Esophagus (tissue), 2 donors: ENCODE measurements around the gene SF1. TPM values are rescaled to one million over a fixed set of nuclear protein-coding genes. Genes with fewer than 3 reads are reported as not detected.

Source experiments
- H3K27ac ChIP-seq, 2 donors: one replicate each; pipeline ENCODE4 v1.5.1; 2013; ENCODE audit warnings: low read depth in 2 of 2, mild to moderate bottlenecking in 2 of 2, inconsistent platforms in 1 of 2, low read length in 1 of 2, moderate library complexity in 1 of 2
- H3K27me3 ChIP-seq, 2 donors: one replicate each; pipeline ENCODE4 v1.6.1; 2013; ENCODE audit warnings: low read length in 2 of 2, control low read depth in 1 of 2, mild to moderate bottlenecking in 1 of 2; ENCODE audit not compliant: insufficient read depth in 2 of 2, control insufficient read depth in 1 of 2
- H3K36me3 ChIP-seq, 2 donors: one replicate each; pipeline ENCODE4 v1.6.1; 2013; ENCODE audit warnings: low read length in 1 of 2; ENCODE audit not compliant: control insufficient read depth in 2 of 2, insufficient read depth in 2 of 2
- H3K4me1 ChIP-seq, 2 donors: one replicate each; pipeline ENCODE4 v1.6.1; 2013; ENCODE audit warnings: low read length in 1 of 2; ENCODE audit not compliant: control insufficient read depth in 2 of 2, insufficient read depth in 2 of 2
- H3K4me3 ChIP-seq, 2 donors: one replicate each; pipeline ENCODE4 v1.5.1; 2013; ENCODE audit warnings: low read length in 2 of 2, mild to moderate bottlenecking in 2 of 2, low read depth in 1 of 2, moderate library complexity in 1 of 2
- H3K9me3 ChIP-seq, 2 donors: one replicate each; pipeline ENCODE4 v1.6.1; 2013; ENCODE audit warnings: mild to moderate bottlenecking in 2 of 2, low read depth in 1 of 2, low read length in 1 of 2, moderate library complexity in 1 of 2; ENCODE audit not compliant: control insufficient read depth in 2 of 2, insufficient read depth in 1 of 2
- WGBS, 2 donors: extraction: QIAGEN DNeasy Blood & Tissue Kit; methylation state at CpG; one replicate each; pipeline ENCODE4 v1.1.7; 2013; 5-methylcytosine and 5-hydroxymethylcytosine counted together
- polyA plus RNA-seq, 2 donors: library from polyadenylated mRNA; stranded (reverse); fragments of 200-250 nt; gene quantifications; one replicate each; pipeline ENCODE4 v1.2.3, GENCODE V29; 2013
- donor health status: healthy with polysubstance abuse.
- donor health status: Bipolar disorder and iron deficiency.

SF1 gene
- polyA plus RNA-seq, 2 donors, result 79.0 to 88.0 TPM

DNA sequence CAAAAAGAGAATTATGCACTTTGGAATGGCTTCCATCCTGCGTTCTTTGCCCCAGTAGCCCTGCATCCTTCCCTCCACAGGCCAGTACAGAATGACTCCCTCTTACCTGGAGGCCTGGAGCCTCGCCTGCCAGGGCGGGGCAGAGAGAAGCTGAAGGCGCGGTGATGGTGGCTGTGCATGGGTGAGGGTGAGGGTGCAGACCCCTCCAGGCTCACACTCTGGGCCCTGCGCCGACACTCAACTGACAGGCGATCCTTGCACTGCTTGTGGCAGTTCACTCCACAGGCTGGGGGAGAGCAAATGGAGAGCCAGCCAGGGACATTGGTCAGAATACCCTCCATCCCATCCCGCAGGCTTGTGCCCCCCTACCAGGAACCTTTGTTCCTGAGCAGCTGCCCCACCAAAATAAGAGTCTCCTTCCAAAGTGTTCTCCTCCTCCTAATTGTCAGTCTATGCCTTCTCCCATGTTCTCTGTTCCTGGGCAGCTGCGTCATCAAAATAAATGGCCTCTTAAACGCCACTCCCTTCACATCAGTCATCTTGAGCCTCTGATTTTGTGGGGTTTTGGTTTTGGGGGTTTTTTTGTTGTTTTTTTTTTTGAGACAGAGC, 49.5 kb downstream of the SF1 start:
- peaks cover 0 to 3% of the 10 kb centered on the region in 2 donors for H3K36me3 ChIP-seq
- no peaks in the 10 kb centered on the region for H3K4me1 ChIP-seq
- WGBS, 2 donors, result 89% methylated on average over 11 of the region's 11 CpGs
- no peak overlapping the region for H3K27ac ChIP-seq
- H3K9me3 ChIP-seq, result no peaks in the 10 kb centered on the region
- H3K4me3 ChIP-seq, result no peak overlapping the region
- H3K27me3 ChIP-seq, result no peaks in the 10 kb centered on the region

DNA sequence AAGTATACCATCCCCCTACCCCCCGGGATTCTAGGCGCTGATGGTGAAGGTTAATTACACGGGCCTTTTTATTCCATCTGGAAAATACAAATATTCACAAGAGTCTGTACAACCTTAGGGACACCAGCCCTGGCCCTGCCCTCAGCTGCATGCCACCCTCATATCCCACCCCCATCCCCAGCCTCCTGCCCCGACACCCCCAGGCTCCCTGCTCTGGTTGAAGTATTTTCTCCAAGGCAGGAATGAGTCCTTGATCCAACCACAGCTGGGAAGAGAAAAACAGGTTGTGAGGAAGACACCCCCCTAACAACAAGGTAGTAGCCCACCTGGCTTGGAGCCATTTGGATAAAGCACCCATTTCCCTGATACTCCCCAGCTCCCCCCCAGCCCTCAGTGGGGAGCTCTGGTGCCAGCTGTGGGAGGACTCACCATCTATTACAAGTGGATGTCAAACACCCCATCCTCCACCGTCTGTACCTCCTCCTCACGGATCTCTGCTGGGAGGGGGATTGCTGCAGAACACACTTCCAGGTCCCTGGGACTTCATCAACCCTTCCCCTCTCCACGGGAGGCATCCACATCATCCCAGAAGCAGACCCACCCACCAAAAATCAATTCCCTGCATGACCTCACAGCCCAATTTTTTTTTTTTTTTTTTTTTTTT, 51.3 kb downstream of the SF1 start:
- Histone ChIP-seq H3K4me3 (no peak overlapping the region), H3K27ac (no peak overlapping the region), H3K9me3 (no peaks in the 10 kb centered on the region), H3K36me3 (peaks cover 0 to 3% of the 10 kb centered on the region in 2 donors), H3K27me3 (no peaks in the 10 kb centered on the region), H3K4me1 (peaks cover 0 to 2% of the 10 kb centered on the region in 2 donors)
- whole genome bisulfite sequencing, 2 donors, result 64 to 69% methylated on average over 7 of the region's 7 CpGs

DNA sequence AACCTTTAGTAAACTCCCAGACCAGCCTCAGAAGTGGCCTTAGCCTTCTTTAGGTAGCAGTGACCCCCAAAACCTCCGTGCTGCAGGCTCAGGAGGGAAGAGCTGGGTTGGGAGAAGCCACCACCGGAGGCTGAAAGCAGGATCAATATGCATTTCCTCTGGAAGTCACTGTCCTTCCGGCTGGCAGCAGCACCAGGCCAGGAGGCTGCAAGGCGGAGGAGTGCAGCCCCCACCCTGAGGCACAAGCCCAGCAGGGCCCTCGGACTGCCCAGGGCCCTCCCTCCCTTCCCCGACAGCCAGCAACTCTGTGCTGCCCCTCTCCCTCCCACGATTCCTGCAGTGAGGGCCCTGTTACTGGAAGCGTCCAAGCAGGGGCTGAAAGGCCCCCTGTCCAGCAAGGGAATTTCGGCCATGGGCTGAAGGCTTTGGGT, 52.1 kb downstream of the SF1 start:
- WGBS, 2 donors, result 41 to 43% methylated on average over 9 of the region's 9 CpGs
- Histone ChIP-seq H3K27ac (no peak overlapping the region), H3K27me3 (no peaks in the 10 kb centered on the region), H3K4me3 (no peak overlapping the region), H3K4me1 (peaks cover 0 to 2% of the 10 kb centered on the region in 2 donors), H3K9me3 (no peaks in the 10 kb centered on the region), H3K36me3 (peaks cover 0 to 3% of the 10 kb centered on the region in 2 donors)

DNA sequence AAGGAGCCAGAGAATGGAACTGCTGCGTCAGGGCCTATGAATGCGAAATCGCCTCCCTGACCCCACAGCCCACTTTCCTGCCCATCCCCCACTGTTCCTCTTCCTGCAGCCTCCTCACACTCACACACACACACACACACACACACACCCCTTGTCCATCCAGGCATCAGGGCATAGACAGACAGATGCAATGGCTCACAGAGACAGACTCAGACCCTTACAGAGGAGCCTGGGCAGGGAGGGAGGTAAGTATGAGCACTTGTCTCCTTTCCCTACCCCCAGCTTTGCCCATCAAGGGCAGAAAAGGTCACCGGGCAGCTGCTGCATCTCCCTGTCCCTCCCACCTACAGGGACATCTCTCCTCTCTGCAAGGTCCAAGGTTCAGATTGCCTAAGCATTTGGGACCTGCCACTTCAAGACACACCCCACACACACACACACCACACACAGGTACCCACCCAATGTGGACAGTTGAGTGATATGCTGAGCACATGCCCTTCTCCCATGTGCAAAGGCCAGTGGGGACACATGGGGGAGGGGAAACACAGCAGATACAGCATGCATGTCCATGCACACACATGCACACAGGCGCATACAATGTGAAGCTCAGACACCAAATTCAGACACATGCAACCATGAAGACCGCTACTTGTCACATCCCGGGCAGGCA, 53.3 kb downstream of the SF1 start:
- no peak overlapping the region for H3K27ac ChIP-seq
- peaks cover 0 to 2% of the 10 kb centered on the region in 2 donors for H3K4me1 ChIP-seq
- no peaks in the 10 kb centered on the region for H3K27me3 ChIP-seq
- no peak overlapping the region for H3K4me3 ChIP-seq
- peaks cover 0 to 3% of the 10 kb centered on the region in 2 donors for H3K36me3 ChIP-seq
- no peaks in the 10 kb centered on the region for H3K9me3 ChIP-seq
- WGBS, 2 donors, result 63 to 77% methylated on average over 7 of the region's 7 CpGs

- Histone ChIP-seq H3K9me3 (no peaks in the 10 kb centered on the region), H3K4me3 (no peak overlapping the region), H3K27ac (no peak overlapping the region), H3K27me3 (no peaks in the 10 kb centered on the region), H3K4me1 (peaks cover 0 to 2% of the 10 kb centered on the region in 2 donors), H3K36me3 (peaks cover 0 to 3% of the 10 kb centered on the region in 2 donors)
- WGBS, 2 donors, result 56 to 59% methylated on average over 9 of the region's 9 CpGs
Measured at GRCh38 chr11:64723907-64724862, 54.2 kb downstream of the SF1 start.

DNA sequence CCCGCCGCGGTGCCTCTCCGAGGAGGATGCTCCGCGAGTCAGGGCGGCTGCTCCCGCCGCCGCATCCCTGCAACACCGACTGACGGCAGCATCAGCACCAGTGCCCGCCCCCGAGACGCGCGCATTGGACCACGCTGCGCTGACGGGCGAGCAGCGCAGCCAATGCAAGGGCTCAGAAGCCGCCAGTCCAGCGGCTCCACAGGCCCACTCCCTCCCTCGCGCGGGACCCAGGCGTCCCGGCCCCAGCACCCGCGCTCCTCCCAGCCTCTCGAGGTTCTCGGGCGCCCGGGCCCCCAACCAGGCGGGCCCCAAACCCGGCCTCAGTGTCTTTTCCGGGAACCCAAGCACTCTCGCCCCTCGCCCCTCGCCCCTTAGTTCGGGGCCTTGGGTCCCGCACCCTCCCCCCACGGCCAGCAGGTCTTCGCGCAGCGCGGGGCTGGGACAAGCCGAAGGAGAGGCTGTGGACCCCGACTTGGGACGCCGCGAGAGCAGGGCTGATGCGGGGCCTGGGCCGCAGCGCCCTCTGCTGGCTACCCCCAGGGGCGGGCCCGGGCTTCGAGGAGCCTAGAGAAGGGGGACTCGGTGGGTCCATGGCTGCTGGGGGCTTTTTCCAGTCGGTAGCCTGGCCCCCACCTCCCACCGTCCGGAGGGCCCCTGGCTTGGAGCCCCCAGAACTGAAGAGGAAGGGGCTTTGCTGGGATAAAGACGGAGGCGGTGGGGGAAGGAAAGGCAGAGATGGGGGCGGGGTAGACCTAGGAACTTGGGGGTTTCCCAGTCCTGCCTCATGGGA, 55.0 kb downstream of the SF1 start, which contains the start of gene NRXN2:
Gene NRXN2, minus strand, starts transcription at position 81 of the 790 bp plus-strand sequence. CDS start 9,498 bp downstream, outside the sequence.
- Histone ChIP-seq H3K4me1 (peaks cover 0 to 2% of the 10 kb centered on the region in 2 donors), H3K27ac (no peak within 1 kb of the TSS), H3K4me3 (peak within 1 kb of the TSS; percentile 43 to 46), H3K36me3 (no peaks in the 10 kb centered on the region), H3K27me3 (no peaks in the 10 kb centered on the region), H3K9me3 (no peaks in the 10 kb centered on the region)
- WGBS, 2 donors, result 2% methylated on average over 56 to 66 of the region's 66 CpGs

- H3K36me3 ChIP-seq, result no peaks in the 10 kb centered on the region
- peaks cover 0 to 2% of the 10 kb centered on the region in 2 donors for H3K4me1 ChIP-seq
- no peak overlapping the region for H3K27ac ChIP-seq
- no peaks in the 10 kb centered on the region for H3K9me3 ChIP-seq
- no peaks in the 10 kb centered on the region for H3K27me3 ChIP-seq
- 11% methylated on average over 21 to 35 of the region's 36 CpGs for WGBS, 2 donors
- no peak overlapping the region for H3K4me3 ChIP-seq
Measured at GRCh38 chr11:64722141-64723065, 55.9 kb downstream of the SF1 start.

DNA sequence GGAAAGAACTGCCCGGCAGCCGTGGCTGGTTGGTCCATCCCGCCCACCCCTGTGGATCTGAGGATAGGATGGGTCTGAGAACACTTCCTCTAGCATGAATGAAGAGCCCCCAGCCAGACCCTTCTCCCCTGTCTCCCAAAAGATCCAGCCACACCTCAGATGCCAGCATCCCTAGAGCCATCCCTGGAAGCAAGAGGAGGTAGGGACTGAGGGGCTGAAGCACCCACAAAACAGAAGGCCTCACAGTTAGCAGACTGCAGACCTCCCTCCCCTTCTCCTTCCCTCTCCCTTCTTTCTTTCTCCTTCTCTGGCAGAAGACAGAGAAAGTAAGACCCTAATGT, 57.0 kb downstream of the SF1 start:
- 43 to 58% methylated on average over 3 of the region's 3 CpGs for WGBS, 2 donors
- H3K9me3 ChIP-seq, result no peaks in the 10 kb centered on the region
- H3K27me3 ChIP-seq, result no peaks in the 10 kb centered on the region
- peaks cover 0 to 2% of the 10 kb centered on the region in 2 donors for H3K4me1 ChIP-seq
- H3K4me3 ChIP-seq, result no peak overlapping the region
- no peaks in the 10 kb centered on the region for H3K36me3 ChIP-seq
- H3K27ac ChIP-seq, result no peak overlapping the region
